Medulla oblongata (tissue), 1 donor: ENCODE results near the gene BBS2.
"Not testable (repeated sequence)": the region's sequence is repeated elsewhere in the genome, so short reads cannot be mapped to it uniquely, and the experiment has no call there.

Experiments used
- DNase-seq: peaks from one replicate; pipeline ENCODE4 v3.0.0-alpha.2; 2015; ENCODE audit errors: extremely low spot score

The BBS2 gene

GRCh38 chr16:56520251-56520577 lies 390 bp upstream of the BBS2 start:
- DNase-seq, result no peak

DNA sequence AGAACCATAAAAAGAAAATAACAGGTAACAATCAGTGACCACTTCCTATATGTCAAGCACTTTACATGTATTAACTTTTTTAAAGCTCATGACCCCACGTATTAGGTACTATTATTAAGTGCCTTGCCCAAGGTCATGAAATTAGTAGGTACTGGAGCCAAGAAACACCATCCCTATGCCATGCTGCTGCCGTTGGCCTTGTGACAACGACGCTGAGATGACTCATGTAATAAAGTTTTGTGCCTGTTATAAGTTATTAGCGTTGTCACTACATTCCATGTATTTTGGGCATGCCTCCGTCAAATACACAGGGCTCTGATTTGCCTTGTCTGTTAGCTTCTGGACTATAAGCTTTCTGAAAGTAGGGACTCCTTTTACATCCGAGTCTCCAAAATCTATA lies 1.4 kb downstream of the BBS2 start:
- no peak for DNase-seq

DNA sequence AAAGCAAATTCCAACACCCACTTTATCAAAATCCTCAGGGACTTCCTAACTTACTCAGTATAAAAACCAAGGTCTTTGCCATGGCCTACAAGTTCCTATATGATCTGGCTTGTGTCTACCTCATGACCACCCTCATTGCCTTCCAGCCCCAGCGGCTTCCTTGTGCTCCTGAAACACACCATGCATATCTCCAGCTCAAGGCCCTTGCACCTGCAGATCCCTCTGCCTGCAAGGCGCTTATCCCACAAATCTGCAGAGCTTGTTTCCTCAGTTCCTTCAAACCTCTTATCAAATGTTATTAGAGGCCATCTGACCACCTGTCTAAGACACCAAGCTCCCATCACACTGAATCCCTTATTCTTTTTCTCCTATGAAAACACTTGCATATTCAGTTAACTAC lies 2.6 kb downstream of the BBS2 start:
- DNase-seq, result peak; percentile 30

DNA sequence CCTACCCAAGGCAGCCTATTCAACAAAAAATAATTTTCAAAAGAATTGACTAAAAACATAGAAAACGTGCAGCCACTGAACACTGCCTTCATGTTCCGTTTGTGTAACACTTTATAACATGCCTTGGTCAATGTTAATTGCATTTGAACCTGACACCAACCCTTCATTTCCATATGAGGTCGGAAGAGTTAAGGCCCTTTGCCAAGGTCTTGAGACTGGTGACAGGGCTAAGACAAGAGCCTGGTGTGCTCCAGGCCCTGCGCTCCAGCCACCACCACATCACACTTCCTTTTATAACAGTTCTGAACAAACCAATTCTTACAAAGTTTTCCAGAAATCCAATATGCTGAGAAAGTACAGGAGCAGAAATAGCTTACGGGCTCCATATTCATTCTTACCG lies 4.2 kb downstream of the BBS2 start:
- DNase-seq, result peak; percentile 47

- DNase-seq, result peak; percentile 13
Observed at GRCh38 chr16:56514845-56515244, 5.0 kb downstream of the BBS2 start.

GRCh38 chr16:56513972-56514371 lies 5.9 kb downstream of the BBS2 start:
- DNase-seq, result peak; percentile 82

- DNase-seq, result no peak
Observed at GRCh38 chr16:56513091-56513490, 6.7 kb downstream of the BBS2 start.

- no peak for DNase-seq
Observed at GRCh38 chr16:56512025-56512424, 7.8 kb downstream of the BBS2 start.

DNA sequence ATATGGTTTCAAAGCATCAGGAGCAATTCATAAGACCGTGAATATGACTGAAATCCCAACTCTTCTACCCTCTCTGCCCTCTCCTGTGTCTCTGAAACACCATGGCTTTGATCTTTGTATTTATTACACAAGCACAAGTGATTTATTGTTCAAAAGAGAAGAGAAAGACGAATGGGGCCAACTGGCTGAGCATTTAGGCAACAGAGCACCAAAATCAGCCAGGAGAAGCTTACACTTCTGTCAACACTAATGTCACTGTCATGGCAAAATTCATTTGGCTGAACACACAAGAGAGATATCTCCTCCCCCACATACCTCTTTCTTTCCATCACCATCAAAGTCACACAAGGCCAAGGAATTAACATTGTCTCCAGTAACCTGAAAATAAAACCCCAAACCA lies 9.3 kb downstream of the BBS2 start:
- DNase-seq, result peak; percentile 18

GRCh38 chr16:56506941-56507340 lies 12.9 kb downstream of the BBS2 start:
- DNase-seq, result no peak

- DNase-seq, result peak; percentile 14
Observed at GRCh38 chr16:56505181-56505580, 14.6 kb downstream of the BBS2 start.

GRCh38 chr16:56493815-56494214 lies 26.0 kb downstream of the BBS2 start:
- no peak for DNase-seq

DNA sequence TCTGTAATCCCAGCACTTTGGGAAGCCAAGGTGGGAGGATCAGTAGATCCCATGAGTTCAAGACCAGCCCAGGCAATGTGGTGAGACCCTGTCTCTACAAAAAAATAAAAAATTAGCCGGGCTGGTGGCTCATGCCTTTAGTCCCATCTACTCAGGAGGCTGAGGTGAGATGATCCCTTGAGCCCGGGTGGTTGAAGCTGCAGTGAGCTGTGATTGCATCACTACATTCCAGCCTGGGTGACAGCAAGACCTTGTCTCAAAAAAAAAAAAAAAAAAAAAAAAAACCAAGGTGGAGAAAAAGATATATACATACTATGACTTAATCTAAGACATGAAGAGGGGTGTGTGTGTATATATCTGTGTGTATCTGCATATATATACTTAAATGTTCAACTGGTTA lies 26.7 kb downstream of the BBS2 start:
- DNase-seq, result no peak

DNA sequence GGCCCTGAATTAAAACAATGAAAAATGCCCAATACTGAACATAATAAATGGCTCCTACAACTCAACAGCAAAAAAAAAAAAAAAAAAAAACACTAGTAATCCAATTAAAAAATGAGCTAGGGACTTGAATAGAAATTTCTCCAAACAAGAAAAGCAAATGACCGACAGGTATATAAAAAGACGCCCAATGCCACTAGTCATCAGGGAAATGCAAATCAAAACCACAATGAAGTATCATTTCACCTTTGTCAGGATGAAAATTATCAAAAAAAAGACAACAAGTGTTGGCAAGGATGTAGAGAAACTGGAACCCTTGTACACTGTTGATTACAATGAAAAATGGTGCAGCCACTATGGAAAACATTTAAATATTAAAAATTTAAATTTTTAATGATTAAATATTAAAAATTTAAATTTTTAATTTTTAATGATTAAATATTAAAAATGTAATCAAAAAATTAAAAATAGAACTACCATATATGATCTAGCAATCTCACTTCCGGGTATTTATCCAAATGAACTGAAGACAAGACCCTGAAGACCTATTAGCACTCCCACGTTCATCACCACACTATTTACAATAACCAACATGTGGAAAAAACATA lies 28.1 kb downstream of the BBS2 start:
- no peak for DNase-seq

GRCh38 chr16:56488868-56489267 lies 31.0 kb downstream of the BBS2 start:
- DNase-seq, result not testable (repeated sequence)

DNA sequence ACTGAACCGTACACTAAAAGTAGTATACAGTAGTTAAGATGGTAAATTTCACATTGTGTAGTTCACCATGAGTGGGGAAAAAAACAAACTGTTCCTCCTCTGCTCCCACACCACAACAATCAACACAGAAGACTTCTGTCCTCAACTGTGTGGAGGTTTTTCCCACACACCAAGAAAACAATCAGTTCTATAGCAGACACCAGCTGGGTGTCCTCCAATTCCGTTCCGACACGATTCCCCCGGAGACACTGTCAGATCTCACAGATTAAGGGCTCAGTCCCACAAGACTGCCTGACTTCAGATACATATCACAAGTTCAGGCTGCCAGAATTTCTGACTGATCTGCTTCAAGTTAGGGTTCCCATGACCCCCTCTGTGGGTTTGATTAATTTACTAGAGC lies 31.8 kb downstream of the BBS2 start:
- peak; percentile 80 for DNase-seq

DNA sequence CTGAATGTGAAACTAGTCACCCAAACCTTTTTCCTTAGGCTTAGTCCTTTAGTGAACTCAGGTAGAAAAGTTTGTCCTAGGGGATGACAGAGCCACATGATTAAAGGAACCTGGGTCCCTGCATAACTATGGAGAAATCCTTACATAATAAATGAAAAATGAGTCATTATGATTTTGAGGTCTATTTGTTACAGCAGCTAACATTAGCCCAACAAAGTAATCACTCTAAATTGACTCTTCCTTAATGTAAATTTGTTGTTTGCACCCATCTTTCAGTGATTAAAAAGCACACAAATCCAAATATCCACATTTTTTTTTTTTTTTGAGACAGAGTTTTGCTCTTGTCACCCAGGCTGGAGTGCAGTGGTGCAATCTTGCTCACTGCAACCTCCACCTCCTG lies 36.4 kb downstream of the BBS2 start:
- no peak for DNase-seq

DNA sequence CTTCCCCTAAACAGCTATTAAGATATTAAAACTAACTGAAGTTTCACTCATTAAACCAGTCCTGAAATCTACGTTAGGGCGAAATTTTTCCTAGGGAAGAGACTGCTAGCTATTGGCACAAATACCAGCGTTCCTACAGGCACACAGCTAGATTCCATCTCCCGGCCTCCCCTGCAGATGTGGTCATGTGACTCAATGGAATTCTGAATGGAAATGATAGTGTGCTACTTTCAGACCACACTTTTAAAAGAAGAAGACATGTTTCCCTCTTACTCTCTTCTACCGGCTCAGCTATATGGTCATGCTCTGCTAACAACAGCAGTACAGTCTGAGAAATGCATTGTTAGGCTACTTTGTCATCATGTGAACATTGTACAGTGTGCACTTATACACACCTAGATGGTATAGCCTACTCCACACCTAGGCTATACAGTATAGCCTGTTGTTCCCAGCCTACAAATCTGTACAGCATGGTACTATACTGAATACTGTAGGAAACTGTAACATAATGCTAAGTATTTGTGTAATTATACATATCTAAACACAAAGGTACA lies 37.1 kb downstream of the BBS2 start:
- DNase-seq, result no peak

- DNase-seq, result no peak
Observed at GRCh38 chr16:56481468-56482122, 38.2 kb downstream of the BBS2 start.

DNA sequence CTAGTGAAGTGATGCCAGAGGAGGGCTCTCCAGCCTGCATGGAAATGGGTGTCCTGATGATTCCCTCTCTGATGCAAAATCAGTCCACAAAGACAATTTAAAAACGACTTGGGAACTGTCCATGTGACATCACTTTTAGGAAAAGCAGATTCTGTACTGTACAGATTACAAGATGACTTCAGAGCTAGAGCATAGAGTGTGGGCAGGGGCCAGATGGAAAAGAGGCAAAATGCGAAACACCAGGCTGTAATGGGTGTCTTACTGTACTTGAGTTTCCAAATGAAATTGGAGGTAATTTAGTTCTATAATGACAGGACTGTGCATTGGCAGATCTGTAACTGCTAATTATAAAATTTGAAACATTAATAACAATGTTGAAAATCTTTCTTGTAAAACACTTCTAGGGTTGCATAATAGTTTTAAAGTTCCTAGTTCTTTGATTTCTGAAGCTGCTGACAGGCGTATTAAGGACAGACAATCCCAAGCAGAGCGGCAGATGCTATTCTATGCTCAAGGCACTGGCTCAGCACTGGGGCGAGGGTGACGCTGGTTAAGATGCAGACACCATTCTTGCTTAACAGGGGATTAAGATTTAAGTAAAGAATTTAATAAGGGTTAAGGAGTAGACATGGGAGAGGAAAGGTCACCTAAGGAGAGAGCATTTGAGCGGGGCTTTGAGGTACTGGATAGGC lies 38.9 kb downstream of the BBS2 start:
- DNase-seq, result no peak

DNA sequence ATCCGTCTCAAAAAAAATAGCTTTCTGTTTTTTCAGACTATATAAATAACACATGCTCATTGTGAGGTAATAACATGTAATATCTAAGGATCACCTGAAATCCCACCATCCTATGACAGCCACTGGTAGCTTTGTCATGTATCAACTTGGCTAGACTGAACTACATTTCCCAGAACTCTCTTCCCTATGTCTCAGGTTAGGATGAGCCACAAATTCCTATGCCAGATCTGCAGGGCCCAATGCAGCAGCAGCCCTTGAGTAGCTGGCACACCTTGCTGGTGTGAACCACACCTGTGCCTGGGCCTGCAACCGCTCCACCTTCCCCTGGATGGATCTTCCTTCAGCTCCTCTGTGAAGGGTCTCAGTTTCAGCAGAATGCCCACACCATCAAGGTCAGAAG lies 40.4 kb downstream of the BBS2 start:
- DNase-seq, result no peak

DNA sequence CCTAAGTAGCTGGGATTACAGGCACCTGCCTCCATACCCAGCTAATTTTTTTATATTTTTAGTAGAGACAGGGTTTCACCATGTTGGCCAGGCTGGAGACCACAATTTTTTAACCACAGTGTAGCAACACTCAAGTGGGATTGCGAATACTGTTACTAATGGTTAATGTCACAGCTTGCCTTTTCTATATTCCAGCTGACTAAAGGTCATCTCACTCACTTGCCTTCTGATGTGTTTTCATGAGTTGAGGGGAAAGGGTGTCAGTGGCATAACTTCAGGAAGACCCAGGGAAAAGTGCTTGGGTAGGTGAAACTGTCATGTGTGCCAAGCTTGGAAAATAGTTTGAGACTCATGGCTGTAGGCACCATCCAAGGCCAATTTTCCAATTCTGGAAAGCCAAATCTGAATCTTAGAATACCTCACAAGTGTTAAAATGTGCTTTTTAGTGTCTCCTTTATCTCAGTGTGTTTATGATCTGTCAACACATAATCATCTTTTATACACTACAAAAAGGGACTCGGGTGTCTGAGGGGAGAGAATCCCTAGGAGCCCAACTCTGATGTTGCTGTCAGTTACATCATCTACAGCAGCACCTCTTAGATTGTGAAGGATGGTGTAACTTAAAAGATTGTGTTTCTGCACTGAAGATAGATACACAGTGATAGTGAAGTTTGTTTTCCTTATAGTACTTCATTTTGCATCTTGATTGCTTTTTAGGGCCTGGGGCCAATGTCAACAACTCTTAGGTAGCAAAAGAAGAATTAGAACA lies 41.4 kb downstream of the BBS2 start:
- DNase-seq, result no peak
